HG03354 (cell line): ENCODE data around the gene SPATA32.

Experiments
- ATAC-seq: cut with Tn5 transposase; IDR thresholded peaks from one replicate; pipeline ENCODE4 v1.9.1; 2021; ENCODE audit warnings: mild to moderate bottlenecking; ENCODE audit not compliant: unreplicated experiment, poor library complexity, severe bottlenecking

The SPATA32 gene

DNA sequence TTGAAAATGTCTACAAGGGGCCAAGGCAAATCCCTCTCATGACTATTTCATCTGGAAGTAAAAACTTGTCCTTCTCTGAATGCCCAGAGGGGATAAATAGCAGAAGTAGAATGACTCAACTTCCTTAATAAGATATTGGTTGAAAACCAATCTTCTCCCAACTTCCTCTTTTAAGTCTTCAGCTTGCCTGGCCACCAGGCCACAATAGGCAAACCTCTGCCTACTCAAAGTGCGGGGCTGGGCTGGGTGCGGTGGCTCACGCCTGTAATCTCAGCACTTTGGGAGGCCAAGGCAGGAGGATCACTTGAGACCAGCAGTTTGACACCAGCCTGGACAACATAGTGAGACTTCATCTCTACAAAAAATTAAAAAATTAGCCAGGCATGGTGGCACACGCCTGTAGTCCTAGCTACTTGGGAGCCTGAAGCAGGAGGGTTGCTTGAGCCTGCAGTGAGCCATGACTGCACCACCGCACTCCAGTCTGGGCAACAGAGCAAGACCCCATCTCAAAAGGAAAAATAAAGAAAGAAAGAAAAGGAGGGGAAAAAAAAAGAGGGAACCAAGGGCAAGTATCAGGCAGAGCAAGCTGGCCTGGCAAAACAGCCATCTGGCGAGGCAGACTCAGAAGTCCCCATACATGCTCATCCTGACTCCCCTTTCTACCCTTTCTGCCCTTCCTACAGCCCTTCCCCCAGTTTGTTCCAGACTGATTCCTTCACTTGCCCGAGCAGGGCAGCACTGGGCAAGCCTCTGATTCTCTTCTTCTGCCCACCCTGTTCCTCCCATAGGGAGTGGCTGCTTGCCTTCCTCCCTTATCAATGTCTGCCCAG is 34.3 kb upstream of the SPATA32 start:
- no peak for ATAC-seq

DNA sequence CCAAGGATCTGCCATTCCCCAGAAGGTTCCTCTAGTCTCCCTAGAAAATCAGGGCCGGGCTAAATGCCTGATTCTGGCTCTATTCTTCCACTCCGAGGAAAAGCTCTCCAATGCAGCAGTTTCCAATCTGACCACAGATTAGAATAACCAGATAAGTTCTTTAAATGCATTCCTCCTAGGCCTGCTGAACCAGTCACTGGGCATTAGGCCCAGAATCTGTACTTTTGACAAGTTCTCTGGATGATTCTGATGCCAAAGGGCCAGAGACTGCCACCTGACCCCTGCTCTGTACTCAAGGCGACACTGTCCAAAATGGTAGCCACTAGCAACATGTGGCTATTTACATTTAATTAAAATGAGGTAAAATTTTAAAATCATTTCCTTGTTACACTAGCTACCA is 32.6 kb upstream of the SPATA32 start:
- no peak for ATAC-seq

DNA sequence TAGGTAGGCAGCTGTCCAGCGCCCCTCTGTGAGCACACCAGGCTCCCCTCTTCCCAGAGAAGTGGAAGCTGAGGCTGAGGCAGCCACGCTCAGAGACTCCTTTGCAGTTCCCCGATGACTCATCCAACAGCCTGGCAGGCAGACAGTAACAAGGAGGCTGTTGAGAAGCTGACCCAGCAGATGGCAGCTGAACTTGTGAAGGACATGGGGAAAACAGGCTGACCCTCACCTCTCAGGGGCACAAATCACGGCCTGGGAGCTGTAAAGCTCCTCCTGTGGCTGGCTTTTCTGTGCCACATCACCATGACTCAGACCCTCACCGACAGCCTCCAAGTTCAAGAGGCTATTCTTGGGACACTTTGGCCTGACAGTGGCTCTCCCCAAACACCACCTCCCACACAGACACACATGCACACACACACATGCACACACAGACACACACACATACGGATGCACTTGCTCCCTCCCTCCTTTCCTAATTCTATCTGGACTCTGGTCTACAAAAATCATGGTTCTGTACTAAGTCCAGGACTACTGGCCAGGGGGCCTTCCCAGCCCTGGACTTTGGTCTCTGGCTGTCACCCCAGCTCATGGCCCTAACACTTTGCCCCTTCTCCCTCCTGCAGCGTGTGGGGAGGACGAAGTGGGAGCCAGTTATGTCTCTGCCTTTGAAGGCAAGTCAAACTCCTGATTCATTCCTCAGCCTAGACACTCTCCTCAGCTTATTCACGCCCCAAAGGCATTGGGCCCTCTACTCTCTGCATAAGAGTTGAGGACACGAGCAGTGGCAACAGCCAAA is 31.7 kb upstream of the SPATA32 start:
- no peak for ATAC-seq

DNA sequence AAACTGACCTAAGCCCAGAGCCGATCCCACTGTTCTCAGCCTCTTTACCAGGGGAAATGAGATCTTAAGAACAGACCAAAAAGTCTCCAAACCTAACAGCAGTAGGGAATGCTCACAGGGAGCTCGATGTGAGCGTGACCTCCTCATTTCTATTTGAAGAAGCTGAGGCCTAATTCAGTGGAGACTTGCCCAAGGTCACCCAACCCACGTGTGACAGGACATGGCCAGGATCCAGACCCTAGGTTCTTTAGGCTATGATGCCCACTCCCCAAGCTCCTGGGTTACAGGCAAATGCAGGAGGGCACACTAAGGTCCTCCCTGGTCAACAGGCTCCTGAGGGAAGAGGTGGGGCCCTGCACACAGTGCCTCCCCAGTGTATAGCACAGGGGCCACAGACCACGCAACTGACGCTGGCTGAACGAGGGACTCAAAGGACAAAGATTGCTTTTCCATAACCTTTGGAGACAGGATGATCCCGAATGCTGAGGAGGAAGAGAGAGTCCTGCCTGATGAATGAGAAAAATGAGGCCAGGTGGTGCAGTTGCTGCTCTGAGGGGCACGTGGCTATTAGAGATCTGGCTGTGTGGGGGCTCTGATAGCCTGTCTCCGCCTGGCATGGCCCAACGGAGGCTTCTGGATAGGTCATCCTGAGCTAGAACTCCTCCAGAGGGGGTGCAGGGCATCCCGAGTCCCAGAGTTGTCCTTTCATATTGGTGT is 31.0 kb upstream of the SPATA32 start:
- no peak for ATAC-seq

DNA sequence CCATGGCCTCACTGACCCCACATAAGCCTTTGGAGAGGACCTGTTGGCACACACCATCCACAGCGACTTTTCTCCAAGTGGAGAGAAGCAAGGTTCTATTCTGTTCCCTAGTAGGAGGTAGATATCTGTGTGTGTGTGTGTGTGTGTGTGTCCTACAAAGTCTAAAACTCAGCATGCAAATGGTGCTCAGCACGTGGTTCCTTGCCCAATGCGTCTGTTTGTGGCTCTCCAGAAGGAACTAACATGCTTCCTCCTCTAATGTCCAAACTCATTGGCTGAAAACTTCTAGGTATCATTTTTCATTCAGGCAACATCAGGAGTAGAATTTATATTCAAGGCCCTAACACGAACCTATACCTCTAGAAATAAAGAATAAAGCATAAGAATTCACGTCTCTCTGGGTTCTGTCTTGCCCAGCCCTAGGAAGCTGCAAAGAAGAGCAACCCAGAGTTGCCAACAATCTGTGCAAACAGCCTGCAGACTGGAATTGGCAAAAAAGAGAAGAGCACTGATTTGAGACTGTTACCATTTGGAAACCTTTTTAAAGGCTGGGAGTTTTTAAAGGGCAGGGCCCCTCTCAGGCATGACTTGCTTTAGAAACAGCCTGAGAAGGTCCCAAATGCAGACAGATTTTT is 29.4 kb upstream of the SPATA32 start:
- no peak for ATAC-seq

DNA sequence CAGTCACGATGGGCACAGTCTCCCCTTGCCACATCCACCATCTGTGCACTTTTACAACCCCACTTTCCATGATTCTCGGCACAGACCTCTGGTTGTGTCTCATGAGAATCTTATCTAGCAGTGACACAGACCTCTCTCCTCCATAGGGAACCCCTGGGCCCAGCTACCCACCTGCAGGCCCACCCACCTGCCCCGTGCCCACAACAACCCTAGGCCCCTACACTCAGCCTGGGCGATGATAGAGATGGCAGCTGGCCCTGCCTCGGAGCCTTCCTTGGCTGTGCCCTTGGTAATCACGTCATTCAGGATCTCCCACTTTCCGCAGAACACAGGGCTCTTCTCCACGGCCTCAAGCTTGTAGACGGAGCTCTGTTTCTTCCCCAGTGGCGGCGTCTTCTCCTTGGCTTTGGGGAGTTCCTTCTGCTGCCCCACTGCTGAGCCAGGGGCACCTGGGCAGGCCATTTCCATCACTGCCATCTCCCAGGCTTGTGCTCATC is 28.4 kb upstream of the SPATA32 start:
- no peak for ATAC-seq

DNA sequence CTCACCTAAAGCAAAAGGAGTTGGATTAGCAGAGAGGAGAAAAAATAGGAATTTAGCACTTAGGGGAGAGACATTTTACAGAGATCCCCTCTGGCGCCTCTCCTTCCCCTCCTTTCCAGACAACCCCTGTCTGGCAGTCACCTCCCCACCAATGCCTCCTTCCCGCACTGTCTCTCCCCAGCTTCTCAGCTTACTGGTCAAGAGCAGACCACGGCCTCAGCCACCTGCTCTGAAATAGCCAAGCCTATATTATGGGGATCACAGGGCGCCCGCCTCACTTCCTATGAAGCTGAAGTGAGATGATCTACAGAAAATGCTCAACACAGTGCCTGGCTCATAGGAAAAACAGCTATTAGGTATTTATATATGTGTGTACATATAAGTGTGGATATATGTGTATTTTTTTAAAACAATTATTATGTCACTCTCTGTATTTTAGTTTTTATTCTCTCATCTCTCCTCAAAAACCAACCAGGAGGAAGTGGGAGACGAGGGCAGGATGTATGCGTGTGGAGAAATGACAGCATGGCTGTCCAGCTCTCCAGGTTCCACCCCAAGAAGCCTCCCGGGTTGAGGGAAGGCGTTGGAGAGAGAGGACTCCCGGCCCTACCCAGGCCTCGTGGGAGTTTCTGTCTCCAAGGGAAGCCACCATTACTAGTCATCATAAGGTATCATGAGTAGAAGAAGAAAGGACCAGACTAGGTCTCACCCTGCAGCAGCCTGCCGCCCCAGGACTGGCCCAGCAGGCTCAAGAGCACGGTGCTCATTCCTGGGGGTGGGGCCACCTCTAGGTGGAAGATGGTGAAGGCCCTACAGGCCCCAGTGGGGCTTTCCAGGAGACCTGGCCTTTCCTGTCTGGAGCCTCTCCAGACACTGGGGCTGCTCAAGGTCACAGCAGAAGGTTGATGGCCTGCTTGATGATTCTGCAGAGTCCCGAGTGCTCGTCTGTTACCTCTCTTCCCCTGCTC is 27.7 kb upstream of the SPATA32 start:
- no peak for ATAC-seq

DNA sequence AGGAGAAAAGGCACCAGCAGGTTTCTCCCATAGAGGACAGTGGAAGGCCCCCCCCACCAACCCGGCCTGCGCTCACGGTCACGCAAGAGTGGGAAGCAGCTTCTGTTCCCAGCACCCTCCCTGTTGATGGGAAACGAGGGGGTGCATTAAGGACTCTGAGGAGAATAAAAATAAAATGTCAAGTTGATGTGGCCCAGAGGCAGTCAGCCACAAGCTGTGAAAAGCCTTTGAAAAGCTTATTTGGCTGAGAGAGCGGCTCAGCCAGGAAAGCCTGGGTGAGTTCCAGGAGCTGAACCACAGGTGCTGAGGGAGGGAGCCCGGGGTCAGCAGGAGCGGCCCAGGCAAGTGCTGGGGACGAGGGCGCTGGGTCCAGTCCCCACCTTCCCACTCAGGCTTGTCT is 26.9 kb upstream of the SPATA32 start:
- no peak for ATAC-seq

DNA sequence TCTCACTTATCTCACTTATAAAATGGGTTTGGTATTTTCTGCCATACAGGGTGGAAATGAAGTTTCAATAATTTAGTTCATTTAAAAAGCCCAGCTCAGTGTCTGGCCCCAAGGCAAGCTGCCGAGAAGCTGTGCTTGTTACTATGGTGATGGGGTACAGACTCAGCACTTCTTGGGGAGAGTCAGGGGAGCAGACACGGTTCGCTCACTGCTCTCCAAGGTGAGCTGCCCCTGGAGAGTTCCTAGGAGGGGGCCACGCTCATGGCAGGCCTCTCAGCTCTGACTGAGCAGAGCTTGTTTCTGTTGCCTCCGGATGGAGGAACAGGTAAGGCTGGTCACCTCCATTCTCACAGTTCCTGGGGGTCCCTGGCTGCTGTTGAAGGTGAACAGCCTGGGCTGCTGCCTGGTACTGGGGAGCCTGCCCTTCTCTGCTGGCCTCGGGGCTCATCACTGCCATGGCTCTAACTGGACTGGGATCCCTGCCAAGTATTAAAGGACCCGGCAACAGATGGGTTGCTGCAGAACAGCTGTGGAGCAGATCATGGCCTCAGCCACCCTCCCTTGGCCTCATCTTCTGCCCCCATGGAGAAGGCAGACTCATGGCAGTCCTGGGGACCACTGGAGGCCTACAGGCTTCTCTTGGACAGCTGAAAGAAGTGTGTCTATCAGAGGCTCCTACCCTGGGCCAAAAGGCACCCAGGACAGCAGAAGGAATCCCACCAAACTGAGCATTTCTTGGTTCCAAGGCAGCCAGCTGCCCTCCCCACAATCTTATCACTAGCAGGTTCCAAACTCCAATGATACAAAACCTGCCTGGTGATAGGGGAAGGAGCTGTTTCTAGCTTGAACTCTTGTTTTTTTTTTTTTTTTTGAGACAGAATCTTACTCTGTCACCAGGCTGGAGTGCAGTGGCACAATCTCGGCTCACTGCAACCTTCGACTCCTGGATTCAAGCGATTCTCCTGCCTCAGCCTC is 25.9 kb upstream of the SPATA32 start:
- no peak for ATAC-seq

DNA sequence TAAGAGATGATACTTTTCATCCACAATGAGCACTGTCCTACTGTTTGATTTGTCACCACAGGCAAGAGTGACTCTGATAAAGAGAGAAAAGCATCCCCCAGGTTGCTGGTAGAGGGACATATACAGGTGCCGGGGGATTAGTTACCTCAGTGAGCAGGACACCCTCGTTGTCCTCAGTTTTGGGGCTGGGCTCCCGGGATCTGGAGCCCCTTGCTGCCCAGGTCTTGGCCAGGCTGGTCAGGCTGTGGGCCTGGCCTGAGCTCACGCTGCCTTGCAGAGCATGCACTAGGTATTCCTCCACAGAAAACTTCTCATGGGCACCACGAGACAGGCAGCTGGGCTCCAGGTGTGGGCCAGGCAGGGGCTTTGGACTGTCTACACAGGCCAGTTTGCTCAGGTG is 24.4 kb upstream of the SPATA32 start:
- no peak for ATAC-seq

DNA sequence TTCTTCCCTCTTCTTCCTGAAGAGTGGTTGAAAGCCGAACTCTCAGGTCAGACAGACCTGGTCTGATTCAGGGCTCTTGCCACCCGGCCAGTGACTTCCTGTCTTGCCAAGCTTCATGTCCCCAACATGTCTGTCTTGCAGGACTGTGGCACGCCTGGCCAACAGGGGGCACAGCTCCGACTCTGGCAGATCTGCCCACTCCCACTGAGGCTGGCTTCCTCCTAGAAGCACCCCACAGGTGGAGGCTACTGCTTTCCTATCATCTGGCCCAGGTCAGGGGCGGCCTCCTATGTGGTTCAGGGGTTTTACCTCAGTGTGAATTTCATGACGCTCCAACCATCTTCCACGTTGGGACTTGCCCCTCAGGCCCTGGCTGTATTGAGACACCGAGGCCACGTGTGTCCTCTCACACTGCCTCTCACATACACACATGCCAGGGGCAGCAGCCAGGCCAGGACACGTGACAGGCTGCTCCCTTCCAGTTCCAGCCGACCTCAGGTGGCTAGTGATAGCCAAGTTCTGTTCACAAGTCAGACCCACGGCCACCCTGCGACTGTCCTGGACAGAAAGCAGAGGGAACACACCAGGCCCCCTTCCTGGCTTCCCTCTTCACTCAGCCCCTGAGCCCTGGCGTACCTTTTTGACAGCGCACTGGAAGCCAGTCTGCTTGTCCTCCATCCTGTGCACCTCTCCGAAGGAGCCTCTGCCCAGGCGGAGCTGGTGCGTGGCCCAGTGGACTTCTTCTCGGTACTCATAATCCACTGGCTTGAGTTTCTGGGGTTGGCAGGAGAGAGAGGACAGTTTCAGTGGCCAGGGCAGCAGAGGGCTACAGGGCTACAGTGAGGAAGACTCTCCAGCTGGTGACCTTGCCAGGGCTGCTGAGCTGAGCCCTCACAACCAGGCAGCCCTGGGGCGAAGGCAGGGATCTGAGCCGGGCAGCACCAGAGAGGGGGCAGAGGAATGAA is 22.6 kb upstream of the SPATA32 start:
- no peak for ATAC-seq

DNA sequence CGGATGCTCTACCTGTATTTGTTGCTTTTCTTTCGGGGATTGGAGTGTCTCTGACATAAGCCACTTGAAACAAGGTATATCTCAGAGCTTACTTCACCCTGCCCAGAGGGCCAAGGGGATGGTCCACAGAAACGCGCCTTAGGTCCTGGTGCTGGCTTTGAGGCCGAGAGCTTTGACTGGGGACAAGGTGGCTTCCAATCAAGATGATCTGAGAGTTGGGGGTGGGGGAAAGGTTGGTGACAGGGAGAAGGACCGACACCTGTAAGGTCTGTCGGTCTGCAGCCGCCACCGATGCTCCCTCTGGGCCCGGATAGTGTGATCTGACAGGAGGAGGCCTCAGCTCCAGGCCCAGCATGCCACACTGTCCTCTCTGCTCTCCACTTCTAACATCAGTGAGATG is 21.8 kb upstream of the SPATA32 start:
- no peak for ATAC-seq

DNA sequence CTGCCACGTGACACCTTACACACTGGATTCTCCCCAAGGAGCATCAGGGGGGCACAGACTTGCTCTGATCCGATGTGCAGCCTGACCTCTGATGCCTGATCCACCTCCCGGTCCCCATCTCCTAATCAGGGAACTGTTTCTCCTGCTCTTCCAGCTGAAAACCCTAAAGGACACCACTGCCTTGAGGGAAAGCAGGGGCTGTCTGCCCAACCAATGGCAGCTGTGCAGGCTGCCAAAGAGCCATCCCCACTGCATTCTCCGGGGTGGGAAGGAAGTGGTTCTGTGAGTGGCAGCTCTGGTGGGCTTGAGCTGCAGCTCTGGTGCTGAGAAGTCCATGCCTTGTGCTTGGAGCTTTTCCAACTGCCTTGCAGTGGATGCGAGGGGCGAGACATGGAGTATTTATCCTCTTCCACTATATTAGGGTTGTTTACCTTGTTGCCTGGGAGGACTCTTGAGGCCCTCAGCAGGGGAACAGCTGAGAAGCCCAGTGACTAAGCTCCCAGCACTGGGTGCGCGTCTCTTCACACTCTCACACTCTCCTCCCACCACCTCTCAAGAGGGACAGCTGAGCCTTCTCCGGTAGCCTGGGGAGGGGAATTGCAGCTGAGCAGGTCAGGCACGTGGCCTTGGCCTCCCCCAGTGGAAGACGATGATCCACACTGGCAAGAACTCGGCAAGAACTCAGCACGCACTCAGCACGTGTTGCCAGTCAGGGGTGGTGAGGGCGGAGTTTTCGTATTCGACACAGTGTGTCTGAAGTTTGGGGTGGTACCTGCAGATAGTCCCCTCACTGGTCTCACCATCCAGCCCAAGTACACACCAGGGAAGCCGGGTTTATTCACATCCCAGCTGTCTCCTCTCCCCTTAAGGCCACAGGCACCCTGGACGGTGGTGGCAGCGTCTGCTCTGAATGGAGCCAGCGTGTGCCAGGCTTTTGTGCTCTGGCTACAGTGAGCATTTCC is 21.1 kb upstream of the SPATA32 start:
- no peak for ATAC-seq

DNA sequence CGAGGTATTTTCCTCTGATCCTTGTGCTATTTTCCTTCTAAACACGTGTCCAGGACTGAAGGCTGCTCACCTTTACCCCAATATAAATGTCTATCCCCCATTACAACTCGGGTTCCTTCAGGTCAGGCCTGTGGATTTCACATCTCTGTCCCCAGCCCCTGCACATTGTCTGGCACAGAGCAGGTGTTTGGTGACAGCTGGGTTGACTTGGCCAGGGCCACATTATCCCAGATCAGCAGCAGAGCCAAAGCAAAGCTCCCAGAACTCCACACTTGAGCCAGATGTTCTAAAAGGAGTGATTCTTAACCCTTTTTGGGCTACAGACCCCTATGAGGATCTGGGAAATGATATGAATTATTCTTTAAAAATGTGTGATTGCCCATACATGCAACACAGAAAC is 18.0 kb upstream of the SPATA32 start:
- no peak for ATAC-seq

DNA sequence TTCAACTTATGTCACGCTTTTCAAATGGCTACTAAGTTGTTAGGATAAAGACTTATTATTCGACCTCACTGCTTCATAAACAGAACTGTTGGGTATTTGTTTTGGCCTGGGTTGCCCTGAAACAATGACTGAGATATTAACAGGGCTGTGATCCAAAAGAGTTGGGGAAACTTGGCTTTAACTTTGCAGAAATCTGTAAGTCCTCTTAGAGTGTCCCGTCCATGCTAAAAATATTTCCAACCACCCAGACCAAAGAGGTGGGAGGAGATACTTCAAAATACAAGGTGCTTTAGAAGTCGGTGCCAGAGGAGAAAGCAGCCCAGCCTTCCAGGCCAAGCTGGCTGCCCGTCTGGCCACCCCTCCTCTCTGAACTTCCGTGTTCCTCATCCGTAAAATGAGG is 16.1 kb upstream of the SPATA32 start:
- no peak for ATAC-seq
